Endothelial cell (in vitro differentiated cells): ENCODE measurements around the gene KDM2A. TPM values are rescaled to one million over a fixed set of nuclear protein-coding genes. Genes with fewer than 3 reads are reported as not detected.
A peak's percentile ranks its signal among the peaks of the same experiment; 100 is the strongest.
"Not testable (repeated sequence)": the region's sequence is repeated elsewhere in the genome, so short reads cannot be mapped to it uniquely, and the experiment has no call there.

Experiments
- DNase-seq: peaks from one replicate; pipeline ENCODE4 v3.0.0; 2021; ENCODE audit warnings: low spot score
- H3K27ac Mint-ChIP-seq: one replicate; pipeline ENCODE4 v1.8.0; 2021; ENCODE audit warnings: mixed read lengths, inconsistent platforms; ENCODE audit not compliant: unreplicated experiment
- H3K27me3 Mint-ChIP-seq: one replicate; pipeline ENCODE4 v1.8.0; 2021; ENCODE audit warnings: mild to moderate bottlenecking, moderate library complexity, mixed read lengths, inconsistent platforms; ENCODE audit not compliant: unreplicated experiment
- H3K36me3 Mint-ChIP-seq: one replicate; pipeline ENCODE4 v1.8.0; 2021; ENCODE audit warnings: mild to moderate bottlenecking, low read depth, mixed read lengths, inconsistent platforms; ENCODE audit not compliant: unreplicated experiment
- H3K4me1 Mint-ChIP-seq: one replicate; pipeline ENCODE4 v1.8.0; 2021; ENCODE audit warnings: mild to moderate bottlenecking, mixed read lengths, inconsistent platforms; ENCODE audit not compliant: unreplicated experiment
- H3K4me3 Mint-ChIP-seq: one replicate; pipeline ENCODE4 v1.8.0; 2021; ENCODE audit warnings: mild to moderate bottlenecking, mixed read lengths, inconsistent platforms; ENCODE audit not compliant: unreplicated experiment
- H3K9me3 Mint-ChIP-seq: one replicate; pipeline ENCODE4 v1.8.0; 2021; ENCODE audit warnings: mixed read lengths, inconsistent platforms; ENCODE audit not compliant: unreplicated experiment
- CTCF ChIP-seq: fragments of 200-600 bp; sonication (generic); IDR thresholded peaks from one replicate; pipeline ENCODE4 v1.5.0; 2021; ENCODE audit warnings: antibody characterized with exemption; ENCODE audit not compliant: unreplicated experiment
- total RNA-seq: library from RNA; stranded (reverse); fragmentation: NEBNext Ultra II Directional; extraction: Animal tissue kit (Norgen Biotek cat#: 25700); gene quantifications from one replicate; pipeline ENCODE4 v1.2.1, GENCODE V29; 2021; ENCODE audit not compliant: unreplicated experiment

The KDM2A gene
- total RNA-seq, 1 donor from 2014 or later: 76.9 TPM

- Mint-ChIP-seq H3K27me3 (peaks cover 14% of the 10 kb centered on the region), H3K4me3 (peak overlapping the region; percentile 65), H3K27ac (no peak overlapping the region), H3K36me3 (peaks cover 22% of the 10 kb centered on the region), H3K4me1 (peaks cover 23% of the 10 kb centered on the region), H3K9me3 (no peaks in the 10 kb centered on the region)
- no peak for TF ChIP-seq CTCF
- no peak for DNase-seq
Measured at GRCh38 chr11:67260406-67260805, 141.3 kb downstream of the KDM2A start.

- H3K36me3 Mint-ChIP-seq: peaks cover 21% of the 10 kb centered on the region
- peaks cover 19% of the 10 kb centered on the region for H3K27me3 Mint-ChIP-seq
- DNase-seq: peak; percentile 63
- H3K27ac Mint-ChIP-seq, H3K9me3 Mint-ChIP-seq: not testable (repeated sequence)
- peaks cover 24% of the 10 kb centered on the region for H3K4me1 Mint-ChIP-seq
- H3K4me3 Mint-ChIP-seq: peak overlapping the region; percentile 42
Measured at GRCh38 chr11:67260885-67261639, 142.0 kb downstream of the KDM2A start.

GRCh38 chr11:67261640-67261945 is 142.5 kb downstream of the KDM2A start:
- no peaks in the 10 kb centered on the region for H3K9me3 Mint-ChIP-seq
- peaks cover 16% of the 10 kb centered on the region for H3K36me3 Mint-ChIP-seq
- H3K4me1 Mint-ChIP-seq: peaks cover 24% of the 10 kb centered on the region
- TF ChIP-seq CTCF: no peak
- H3K27me3 Mint-ChIP-seq: peaks cover 19% of the 10 kb centered on the region
- no peak overlapping the region for H3K27ac Mint-ChIP-seq
- DNase-seq: no peak
- no peak overlapping the region for H3K4me3 Mint-ChIP-seq

GRCh38 chr11:67261946-67262681 is 143.1 kb downstream of the KDM2A start:
- H3K9me3 Mint-ChIP-seq: no peaks in the 10 kb centered on the region
- H3K4me3 Mint-ChIP-seq: peak overlapping the region; percentile 31
- H3K4me1 Mint-ChIP-seq: peaks cover 24% of the 10 kb centered on the region
- H3K27me3 Mint-ChIP-seq: peaks cover 19% of the 10 kb centered on the region
- DNase-seq: no peak
- H3K36me3 Mint-ChIP-seq: peaks cover 12% of the 10 kb centered on the region
- H3K27ac Mint-ChIP-seq: no peak overlapping the region
- TF ChIP-seq CTCF: no peak

GRCh38 chr11:67262731-67263675 is 143.9 kb downstream of the KDM2A start:
- Mint-ChIP-seq H3K4me1 (peaks cover 32% of the 10 kb centered on the region), H3K9me3 (no peaks in the 10 kb centered on the region), H3K27ac (peak overlapping the region; percentile 58), H3K27me3 (peaks cover 21% of the 10 kb centered on the region), H3K36me3 (peaks cover 12% of the 10 kb centered on the region), H3K4me3 (peak overlapping the region; percentile 31)
- peak; percentile 74 for TF ChIP-seq CTCF
- peak; percentile 85 for DNase-seq
